GM18873 (cell line): ENCODE results near the gene DAPK2.
"Not testable (repeated sequence)": the region's sequence is repeated elsewhere in the genome, so short reads cannot be mapped to it uniquely, and the experiment has no call there.

Source experiments
- ATAC-seq: cut with Tn5 transposase; IDR thresholded peaks from one replicate; pipeline ENCODE4 v1.9.1; 2021; ENCODE audit warnings: mild to moderate bottlenecking, moderate library complexity, moderate number of reproducible peaks; ENCODE audit not compliant: unreplicated experiment, low FRiP score

DAPK2 gene

DNA sequence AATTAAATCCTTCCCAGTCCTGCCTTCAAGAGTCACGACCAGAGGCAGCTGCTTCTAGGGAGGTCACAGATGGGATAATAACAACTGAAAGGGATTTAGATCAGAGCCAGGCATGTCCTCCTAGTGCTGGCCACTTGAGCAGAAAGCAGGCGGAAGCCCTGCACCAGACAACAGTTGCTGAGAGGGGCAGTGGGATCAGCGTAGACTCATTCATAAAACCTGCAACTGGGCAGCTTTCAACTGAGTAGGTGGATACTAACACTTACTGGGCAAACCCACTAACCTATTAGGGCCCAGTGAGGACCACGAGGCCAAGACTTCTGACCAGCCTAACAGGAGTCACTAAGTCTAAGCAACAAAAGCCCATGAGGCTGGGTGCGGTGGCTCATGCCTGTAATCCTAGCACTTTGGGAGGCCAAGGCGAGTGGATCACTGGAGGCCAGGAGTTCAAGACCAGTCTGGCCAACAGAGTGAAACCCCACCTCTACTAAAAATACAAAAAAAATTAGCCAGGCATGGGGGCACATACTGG, 67.0 kb downstream of the DAPK2 start:
- no peak for ATAC-seq

DNA sequence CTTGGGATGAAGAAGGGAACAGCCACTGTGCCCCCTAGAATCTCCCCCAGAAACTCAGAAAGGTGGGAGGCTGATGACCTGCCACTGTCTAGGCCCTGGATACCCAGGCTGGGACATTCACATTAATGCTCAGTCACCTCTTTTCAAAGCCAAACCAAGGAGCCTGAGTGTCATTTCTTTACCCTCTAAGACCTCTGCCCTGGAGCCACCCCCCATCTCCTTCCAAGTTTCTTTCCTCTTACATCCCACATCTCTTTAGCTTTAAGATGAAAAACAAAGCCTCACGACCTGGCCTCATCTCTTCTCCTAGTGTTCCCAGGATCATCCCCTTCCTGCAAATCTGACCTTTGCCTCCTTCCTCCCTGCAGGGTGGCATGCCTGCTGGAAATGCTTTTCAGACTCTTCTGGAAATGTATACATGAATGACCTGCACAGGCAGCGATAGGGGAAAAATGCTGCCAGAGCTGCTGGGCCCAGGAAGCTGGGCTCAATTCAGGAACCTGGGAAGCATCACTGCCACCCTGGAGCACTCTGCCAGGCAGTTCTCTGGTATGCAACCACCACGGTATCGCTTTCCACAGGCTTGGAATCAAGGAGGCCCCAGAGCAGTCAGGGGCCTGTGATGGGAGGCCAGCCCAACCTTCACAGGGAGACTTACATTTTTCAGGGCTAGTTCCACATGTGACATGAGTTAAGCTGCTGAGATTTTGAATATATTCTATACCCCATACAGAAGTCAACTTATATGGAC, 67.6 kb downstream of the DAPK2 start:
- ATAC-seq = no peak

DNA sequence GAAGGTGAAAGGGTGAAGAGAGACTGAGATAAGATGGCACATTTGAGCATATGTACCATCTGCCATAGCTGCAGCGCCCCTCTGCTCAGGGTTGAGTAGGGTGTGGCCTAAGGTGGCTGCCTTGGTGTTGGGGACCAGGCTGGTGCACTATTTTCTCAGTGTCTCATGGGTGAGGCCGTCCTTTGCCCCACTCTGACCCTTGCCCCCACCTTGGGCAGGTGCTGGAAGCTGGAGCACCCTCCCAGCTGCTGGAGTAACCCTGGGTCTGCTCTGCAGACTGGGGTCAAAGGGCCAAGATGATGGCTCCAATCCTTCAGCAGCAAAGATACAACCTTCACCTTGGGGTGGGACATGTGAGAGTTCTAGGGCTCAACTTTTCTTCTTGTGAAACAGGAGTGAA, 69.2 kb downstream of the DAPK2 start:
- no peak for ATAC-seq

DNA sequence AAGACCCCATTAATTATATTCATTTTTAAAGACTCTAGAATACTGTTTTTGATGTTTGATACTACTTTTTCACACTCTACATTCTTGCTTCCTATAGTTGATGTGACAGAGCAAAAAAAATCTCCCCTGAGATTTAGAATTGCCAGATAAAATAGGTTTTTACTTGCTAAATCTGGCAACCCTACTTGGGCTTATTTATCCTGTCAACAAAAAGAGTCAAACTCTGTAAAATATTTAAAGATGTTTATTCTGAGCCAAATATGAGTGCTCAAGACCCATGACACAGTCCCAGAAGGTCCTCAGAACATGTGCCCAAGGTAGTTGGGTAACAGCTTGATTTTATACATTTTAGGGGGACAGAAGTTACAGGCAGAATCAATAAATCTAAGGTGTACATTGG, 72.3 kb downstream of the DAPK2 start:
- ATAC-seq = no peak

DNA sequence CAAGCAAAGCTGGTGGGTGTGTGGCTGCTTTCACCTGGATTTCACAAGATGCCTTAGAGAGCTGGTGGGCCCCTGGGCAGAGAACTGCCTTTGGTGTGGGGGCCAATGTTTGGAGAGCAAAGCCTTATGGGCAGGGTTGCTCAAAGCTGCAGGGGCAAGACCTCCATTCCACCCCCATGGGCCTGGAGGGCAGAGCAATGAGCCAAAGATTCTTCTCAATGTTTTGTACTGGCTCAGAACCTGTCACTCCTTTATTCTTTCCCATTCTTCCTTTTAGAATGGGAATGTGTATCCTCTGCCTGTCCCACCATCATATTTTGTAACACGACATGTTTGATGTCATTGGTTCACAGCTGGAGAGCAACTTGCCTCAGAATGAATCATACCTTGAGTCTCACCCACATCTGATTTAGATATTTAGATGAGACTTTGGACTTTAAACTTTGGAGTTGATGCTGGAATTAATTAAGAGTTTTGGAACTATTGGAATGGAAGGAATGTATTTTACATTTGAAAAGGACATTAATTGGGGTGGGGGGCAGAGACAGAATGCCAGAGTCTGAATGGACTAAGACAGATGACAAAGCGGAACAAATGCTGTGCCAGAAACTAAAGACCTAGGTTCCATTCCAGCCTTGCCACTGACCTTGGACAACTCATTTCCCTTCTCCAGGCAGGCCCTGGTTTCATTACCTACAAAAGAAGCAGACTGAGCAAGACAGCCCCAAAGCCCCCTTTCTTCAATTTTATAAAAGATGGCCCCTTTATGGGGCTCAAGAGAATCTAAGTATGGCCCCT, 72.9 kb downstream of the DAPK2 start:
- no peak for ATAC-seq

DNA sequence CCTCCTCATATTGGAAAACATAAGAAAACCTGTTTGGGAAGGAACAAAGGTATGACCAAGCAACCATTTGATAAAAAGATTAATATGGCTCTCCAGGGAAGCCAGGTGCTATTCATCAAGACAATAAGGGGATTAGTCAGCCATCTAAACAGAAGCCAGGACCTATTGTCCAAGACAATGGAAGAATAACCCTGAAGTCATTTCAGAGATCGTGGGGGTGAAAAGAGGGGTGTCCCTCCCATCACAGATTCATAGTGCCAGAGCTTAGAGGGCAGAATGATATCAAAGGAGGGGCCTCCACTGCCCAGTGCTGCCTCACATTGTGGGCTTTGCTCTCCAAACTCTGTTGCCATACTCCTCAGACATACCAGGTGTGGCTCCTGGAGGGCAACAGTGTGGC, 73.5 kb downstream of the DAPK2 start:
- no peak for ATAC-seq

DNA sequence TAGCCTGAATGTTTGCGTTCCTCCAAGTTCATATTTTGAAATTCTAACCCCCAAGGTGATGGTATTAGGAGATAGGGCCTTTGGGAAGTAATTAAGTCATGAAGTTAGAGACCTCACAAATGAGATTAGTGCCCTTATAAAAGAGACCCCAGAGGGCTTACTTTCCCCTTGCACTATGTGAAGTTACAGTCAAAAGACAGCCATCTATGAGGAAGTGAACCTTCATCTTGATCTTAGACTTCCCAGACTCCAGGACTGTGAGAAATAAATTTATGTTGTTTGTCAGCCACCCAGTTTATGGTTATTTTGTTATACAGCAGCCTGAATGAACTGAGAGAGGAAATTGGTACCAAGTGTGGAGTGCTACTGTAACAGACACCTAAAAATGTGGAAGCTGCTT, 74.4 kb downstream of the DAPK2 start:
- no peak for ATAC-seq

DNA sequence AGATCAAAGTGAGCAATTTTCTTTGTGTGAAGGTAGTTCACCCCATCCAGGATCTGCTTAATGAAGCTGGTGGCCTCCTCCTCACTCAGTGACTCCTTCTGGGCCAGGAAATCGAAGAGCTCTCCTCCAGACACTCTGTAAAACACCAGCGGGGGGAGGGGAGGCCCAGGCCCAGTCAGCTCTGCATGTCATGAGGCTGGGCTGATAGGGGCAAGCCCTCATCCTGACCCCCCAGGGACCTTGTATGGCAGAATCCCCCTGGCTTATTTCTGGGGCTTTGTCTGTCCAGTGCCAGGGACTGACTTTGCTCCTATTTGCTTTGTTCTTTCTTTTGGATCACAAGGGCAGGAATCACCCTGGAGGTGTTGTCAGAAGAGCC, 74.9 kb downstream of the DAPK2 start:
- ATAC-seq = no peak

DNA sequence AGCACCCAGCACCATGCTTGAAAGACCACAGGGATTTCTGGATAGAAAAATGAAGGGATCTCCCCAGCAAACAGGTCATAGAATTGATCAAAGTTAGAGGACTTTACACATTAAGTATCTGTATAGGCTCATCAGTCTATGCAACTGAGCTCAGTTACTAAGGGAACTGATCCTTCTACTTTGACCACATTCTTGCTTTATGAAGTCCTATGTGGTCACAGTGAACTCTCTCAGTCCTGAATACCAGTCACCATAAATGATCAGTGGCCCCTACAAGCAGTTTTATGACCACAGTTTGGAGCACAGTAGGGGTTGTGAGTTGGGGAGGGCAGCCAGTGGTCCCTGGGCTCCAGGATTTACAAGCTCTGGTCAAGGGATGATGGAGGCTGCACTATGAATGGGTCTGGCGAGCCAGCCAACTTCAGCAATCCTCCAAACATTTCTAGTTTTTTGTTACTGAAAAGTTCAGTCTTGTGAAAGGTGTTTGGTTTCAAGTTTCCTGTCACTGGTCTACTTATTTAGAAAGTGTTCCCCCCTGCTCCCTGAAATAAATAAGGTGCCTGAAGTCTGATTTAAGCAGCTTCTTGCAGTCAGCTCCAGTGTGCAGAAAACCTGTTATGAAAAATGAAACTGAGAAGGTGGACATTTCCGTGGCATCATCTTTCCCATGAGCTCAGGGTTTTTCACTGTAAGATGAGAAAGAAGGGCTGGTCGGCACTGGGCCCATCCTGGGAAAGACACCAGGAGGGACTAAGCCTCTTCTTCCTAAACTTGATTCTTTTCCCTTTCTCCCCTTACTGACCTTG, 75.5 kb downstream of the DAPK2 start:
- peak; percentile 89 for ATAC-seq

DNA sequence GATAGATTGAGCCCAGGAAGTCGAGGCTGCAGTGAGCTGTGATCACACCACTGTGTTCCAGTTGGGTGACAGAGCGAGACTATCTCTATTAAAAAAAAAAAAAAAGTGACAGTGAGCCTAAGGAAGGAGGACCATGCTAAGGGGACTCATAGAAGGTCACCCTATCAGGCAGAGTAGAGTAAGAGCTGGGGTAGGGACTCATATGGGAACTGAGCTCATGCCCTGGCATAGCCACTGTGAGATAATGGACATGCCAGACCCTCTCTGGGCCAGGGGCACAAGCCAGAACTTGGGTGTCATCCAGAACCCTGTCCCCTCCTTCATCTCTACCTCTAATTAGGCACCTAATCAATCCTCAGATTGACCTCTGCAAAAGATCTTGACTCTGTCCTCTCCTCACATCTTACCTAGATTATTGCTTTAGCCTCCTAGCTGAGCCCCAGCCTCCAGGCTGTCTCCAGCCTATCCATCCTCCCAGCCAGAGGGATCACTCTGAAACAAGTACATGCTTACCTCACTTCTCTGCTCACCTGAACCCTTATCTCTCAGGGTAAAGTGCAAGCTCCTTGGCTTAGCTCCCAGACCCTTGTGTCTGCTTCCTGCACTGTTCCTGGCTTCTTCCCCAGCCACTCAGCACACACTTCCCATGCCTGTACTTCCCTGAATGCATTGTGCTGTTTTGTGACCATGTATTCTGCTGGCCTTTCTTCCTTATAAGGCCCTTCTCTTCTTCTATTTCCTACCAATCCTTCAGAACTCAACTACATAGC, 76.4 kb downstream of the DAPK2 start:
- no peak for ATAC-seq

DNA sequence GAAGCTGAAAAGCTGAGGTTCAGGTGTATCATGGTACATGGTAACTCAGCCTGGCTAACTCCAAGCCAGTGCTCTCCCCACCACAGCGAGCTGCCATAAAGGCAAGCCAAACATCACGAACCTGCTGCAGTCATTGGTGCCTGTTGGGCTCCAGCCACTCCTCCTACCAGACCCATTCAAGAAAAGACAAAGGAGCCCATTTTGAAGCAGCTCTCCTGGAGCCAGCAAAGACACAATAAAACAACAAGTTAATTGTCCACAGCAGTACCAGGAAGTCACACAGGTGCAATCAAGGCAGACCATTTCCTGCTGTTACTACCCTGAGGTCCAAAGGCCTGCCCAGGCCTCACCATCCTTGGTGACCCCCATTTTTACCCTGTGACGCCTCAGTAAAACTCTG, 77.6 kb downstream of the DAPK2 start:
- no peak for ATAC-seq

DNA sequence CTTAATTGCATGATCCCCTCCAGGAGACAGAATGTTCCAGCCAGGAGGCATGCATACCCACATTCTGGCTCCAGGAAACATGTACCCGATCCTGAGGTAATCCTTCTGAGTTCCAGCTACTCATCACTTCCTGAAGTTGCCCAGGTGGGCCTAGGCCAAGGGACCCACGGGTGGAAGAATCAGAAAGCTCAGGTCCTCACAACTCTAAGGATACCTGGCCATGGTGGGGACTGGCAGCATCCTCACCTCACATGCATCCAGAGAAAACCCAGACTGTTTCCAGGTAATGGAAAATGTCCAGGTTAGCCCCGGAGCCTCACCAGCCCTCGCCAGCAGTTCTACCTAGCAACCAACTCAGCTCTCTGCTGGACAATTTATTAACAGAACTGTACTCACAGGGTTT, 78.2 kb downstream of the DAPK2 start:
- ATAC-seq = no peak

DNA sequence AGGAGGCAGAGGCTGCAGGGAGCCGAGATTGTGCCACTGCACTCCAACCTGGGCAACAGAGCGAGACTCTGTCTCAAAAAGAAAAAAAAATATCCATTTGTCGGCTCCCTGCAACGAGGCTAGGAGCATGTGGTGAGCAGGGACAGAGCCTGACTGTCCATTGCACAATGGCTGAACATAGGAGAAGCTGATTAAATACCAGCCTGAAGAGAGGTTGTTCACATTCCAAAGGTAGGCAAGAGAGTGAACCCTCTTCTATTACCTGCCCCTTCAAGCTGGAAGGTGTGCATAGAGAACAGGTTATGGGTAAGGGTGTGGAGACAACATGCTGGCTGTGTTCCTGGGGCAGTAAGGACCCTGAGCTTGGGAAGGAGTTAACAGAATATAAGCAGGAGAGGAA, 78.7 kb downstream of the DAPK2 start:
- ATAC-seq = no peak

DNA sequence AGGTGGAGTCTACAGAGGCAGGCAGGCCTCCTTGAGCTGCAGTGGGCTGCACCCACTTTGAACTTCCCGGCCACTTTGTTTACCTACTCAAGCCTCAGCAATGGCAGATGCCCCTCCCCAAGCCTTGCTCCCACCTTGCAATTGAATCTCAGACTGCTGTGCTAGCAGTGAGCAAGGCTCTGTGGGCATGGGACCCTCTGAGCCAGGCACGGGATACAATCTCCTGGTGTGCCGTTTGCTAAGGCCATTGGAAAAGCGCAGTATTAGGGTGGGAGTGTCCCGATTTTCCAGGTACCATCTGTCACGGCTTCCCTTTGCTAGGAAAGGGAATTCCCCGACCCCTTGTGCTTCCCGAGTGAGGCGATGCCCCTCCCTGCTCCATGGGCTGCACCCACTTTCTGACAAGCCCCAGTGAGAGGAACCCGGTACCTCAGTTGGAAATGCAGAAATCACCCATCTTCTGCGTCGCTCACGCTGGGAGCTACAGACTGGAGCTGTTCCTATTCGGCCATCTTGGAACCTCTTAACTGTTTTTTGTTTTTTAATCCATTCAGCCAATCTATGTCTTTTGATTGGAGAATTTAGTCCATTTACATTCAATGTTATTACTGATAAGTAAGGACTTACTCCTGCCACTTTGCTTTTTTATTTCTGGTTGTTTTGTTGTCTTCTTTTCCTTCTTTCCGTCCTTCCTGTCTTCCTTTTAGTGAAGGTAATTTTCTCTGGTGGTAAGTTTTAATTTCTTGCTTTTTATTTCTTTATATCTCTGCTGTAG, 83.2 kb downstream of the DAPK2 start:
- ATAC-seq = not testable (repeated sequence)

DNA sequence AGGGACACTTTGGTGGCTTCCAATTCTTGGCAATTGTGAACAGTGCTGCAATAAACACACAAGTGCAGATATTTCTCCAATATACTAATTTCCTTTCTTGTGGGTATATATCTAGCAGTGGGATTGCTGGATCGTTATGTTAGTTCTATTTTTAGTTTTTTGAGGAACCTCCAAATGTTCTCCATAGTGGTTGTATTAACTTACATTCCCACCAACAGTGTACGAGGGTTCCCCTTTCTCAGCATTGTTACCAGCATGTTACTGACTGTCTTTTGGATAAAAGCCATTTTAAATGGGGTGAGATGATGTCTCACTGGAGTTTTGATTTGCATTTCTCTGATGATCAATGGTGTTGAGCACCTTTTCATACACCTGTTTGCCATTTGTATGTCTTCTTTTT, 92.8 kb downstream of the DAPK2 start:
- no peak for ATAC-seq

DNA sequence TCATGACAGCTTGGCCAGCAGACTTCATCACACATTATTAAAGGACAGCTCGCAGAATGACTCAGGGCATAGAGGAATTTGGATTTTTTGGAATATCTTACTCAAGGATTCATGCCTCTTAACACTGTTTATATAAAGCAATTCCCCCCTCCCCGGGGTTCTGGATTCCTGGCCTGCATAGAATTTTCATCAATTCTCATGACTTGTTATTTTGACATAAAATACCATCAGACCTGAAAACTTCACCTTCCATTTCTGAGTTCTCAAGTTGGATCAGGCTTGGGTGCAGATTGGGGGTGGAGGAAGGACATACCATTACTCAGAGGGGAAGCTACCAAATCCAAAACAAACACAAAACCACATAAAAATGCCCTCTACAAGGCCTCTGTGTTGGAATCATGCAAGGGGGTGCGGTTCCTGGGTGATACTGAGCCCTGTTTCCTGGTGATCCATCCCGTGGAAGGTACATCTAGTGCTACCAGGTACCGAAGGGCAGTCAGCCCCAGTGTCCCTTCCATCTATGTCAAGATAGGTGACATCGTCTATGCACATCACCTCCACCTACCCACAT, 95.3 kb downstream of the DAPK2 start:
- no peak for ATAC-seq

DNA sequence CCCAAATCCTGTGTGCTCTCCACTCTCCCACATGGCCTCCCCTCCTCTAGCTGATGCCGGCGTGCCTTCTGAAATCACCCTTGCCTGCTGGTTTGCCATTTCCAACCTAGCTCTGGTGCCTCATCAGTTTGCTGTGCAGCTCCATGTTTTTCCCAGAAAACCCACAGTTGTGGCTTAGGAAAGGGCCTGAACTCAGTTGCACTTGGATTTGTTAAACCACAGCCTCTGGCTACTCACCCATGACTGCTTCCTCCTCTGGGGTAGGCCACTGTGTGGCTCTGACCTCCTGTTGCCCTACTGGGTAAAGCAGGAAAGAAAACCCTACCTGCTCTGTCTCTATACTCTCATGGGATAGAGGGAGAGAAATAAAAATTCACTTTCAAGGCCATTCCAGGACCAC, 97.3 kb downstream of the DAPK2 start:
- no peak for ATAC-seq

DNA sequence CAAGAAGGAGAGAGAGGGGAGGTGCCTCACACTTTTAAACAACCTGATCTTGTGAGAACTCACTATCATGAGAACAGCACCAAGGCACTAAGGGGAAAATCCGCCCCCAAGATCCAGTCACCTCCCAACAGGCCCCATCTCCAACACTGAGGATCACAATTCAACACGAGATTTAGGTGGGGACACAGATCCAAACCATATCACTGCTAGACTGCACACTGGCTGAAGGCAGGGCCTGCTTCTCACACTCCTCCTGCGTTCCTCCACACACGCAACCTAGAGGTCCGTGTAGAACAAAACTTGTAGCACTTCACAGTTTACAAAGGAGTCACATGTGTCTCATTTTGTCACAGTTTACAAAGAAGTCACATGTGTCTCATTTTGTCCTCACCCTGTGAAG, 97.8 kb downstream of the DAPK2 start:
- ATAC-seq = no peak

DNA sequence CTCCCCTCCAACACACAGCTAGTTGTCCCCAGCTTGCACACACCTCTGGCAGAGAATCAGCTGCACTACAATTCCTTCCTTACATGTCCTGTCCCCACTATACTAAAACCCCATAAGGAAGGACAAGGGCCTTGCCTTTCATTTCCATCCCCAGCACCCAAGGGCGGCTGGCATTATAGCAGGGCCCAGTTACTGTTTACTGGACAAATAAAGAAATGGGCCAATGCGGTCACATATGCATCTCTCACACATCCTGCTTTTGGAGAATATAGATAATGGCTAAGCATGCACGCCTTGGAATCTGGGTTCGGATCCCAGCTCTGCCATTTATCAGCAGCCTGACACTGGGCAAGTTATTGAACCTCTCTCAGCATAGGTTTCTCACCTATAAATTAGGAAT, 99.1 kb downstream of the DAPK2 start:
- ATAC-seq = no peak
